ENCODE measurements around the gene SLC22A7. TPM values are rescaled to one million over a fixed set of nuclear protein-coding genes. Genes with fewer than 3 reads are reported as not detected.

The SLC22A7 gene
- total RNA-seq, 1 experiment from 2014 or later: not detected

DNA sequence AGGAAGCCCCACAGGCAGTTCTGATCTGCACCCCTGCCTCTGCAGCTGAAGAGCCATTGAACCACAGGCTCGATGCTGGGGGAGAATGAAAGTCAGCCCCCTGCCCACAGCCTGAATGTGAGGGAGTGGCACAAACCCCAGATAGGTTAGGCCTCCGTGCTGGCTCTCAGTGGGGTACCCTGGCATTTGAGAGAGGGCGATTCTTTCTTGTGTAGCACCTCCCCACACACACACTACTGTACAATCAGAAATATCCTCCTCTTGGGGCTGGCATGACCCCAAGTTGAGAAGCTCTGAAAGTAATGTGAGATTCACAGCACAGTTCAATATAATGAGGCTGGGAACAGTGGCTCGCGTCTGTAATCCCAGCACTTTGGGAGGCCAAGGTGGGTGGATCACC, 36.9 kb upstream of the SLC22A7 start:
- no peak overlapping the region for H3K27ac ChIP-seq (ENCODE audit: insufficient read length, low read depth, low read length)
- H2BK12ac ChIP-seq (ENCODE audit: insufficient read length, low read depth, low read length): no peak overlapping the region
- H3K18ac ChIP-seq (ENCODE audit: insufficient read length, low read depth, low read length): no peak overlapping the region
- H3K4ac ChIP-seq (ENCODE audit: low read depth, low read length): no peak overlapping the region
- no peak overlapping the region for H2BK120ac ChIP-seq (ENCODE audit: low read depth, low read length, poor library complexity, severe bottlenecking)
- H3K23ac ChIP-seq (ENCODE audit: insufficient read length, low read depth, low read length): no peak overlapping the region
- H4K8ac ChIP-seq (replicated peaks; ENCODE audit: insufficient read length, low read depth, low read length): no peak overlapping the region
- TF ChIP-seq, protein P1, sequence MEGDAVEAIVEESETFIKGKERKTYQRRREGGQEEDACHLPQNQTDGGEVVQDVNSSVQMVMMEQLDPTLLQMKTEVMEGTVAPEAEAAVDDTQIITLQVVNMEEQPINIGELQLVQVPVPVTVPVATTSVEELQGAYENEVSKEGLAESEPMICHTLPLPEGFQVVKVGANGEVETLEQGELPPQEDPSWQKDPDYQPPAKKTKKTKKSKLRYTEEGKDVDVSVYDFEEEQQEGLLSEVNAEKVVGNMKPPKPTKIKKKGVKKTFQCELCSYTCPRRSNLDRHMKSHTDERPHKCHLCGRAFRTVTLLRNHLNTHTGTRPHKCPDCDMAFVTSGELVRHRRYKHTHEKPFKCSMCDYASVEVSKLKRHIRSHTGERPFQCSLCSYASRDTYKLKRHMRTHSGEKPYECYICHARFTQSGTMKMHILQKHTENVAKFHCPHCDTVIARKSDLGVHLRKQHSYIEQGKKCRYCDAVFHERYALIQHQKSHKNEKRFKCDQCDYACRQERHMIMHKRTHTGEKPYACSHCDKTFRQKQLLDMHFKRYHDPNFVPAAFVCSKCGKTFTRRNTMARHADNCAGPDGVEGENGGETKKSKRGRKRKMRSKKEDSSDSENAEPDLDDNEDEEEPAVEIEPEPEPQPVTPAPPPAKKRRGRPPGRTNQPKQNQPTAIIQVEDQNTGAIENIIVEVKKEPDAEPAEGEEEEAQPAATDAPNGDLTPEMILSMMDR (conservative IDR thresholded peaks at IDR 0.05): no peak
- H4K91ac ChIP-seq (ENCODE audit: insufficient read length, low read depth, low read length): no peak overlapping the region
- no peaks in the 10 kb centered on the region for H3K79me1 ChIP-seq (ENCODE audit: insufficient read depth, low read depth, low read length, poor library complexity, severe bottlenecking)
- no peak overlapping the region for H3K56ac ChIP-seq (ENCODE audit: insufficient read length, low read depth, low read length)
- Mint-ChIP-seq H3K4me3 (no peak overlapping the region), H3K27me3 (ENCODE audit: low read depth) (peaks cover 1% of the 10 kb centered on the region; the same call in 1 of the 2 replicates), H3K9me3 (no peaks in the 10 kb centered on the region; a peak in 1 of 5 replicates), H3K27ac (no peak overlapping the region), H3K4me1 (peaks cover 10 to 16% of the 10 kb centered on the region in 2 experiments), H3K36me3 (ENCODE audit: insufficient read depth in 1 of 3, low read depth in 3 of 3) (no peaks in the 10 kb centered on the region; a peak in 1 of 7 replicates)
- H3K4me1 ChIP-seq (ENCODE audit: insufficient read depth, low read length): no peaks in the 10 kb centered on the region
- no peak overlapping the region for H2AK5ac ChIP-seq (ENCODE audit: insufficient read length, low read length)
- H3T11ph ChIP-seq (ENCODE audit: low read length): no peak overlapping the region
- H2BK15ac ChIP-seq (ENCODE audit: low read depth, low read length): no peak overlapping the region
- no peaks in the 10 kb centered on the region for H3K9me3 ChIP-seq (ENCODE audit: control insufficient read depth, low read depth, low read length)
- no peak overlapping the region for H4K5ac ChIP-seq (ENCODE audit: insufficient read length, low read depth, low read length)
- no peak for DNase-seq
- H3K23me2 ChIP-seq (ENCODE audit: insufficient read length, low read depth, low read length, poor library complexity, severe bottlenecking): no peaks in the 10 kb centered on the region
- no peak overlapping the region for H3K4me2 ChIP-seq (ENCODE audit: insufficient read depth, insufficient read length, low read length)
- no peaks in the 10 kb centered on the region for H4K20me1 ChIP-seq (ENCODE audit: control insufficient read depth, insufficient read depth, insufficient read length)
- H3K27me3 ChIP-seq (ENCODE audit: insufficient read depth, low read length): no peaks in the 10 kb centered on the region
- no peak overlapping the region for H2BK20ac ChIP-seq (ENCODE audit: low read depth, low read length, poor library complexity, severe bottlenecking)
- H2AFZ ChIP-seq (ENCODE audit: low read length): no peak overlapping the region
- no CpG with 5 or more reads among the region's 5 CpGs for WGBS (ENCODE audit: extremely low coverage, insufficient read length, low lambda C conversion rate)
- H3K9ac ChIP-seq (ENCODE audit: extremely low read depth, insufficient read length, low read length): no peak overlapping the region
- H3K79me2 ChIP-seq (ENCODE audit: insufficient read depth, low read length): no peaks in the 10 kb centered on the region
- H2BK5ac ChIP-seq (ENCODE audit: insufficient read length, low read length): no peak overlapping the region
- no peak overlapping the region for H3K14ac ChIP-seq (ENCODE audit: insufficient read depth, low read length)

All from H9 (cell line).